Right ventricle myocardium inferior (tissue), 1 donor: ENCODE measurements around the gene SLC34A3. TPM values are rescaled to one million over a fixed set of nuclear protein-coding genes. Genes with fewer than 3 reads are reported as not detected.

Source experiments
- ATAC-seq: fragments of 200-7000 bp; cut with Tn5 transposase; one replicate; pipeline ENCODE4 v1.9.1; 2020; ENCODE audit warnings: mild to moderate bottlenecking, moderate library complexity
- DNase-seq: peaks from one replicate; pipeline ENCODE4 v3.0.0; 2021; ENCODE audit errors: missing footprints
- intact Hi-C: fragments of 100-400 bp; cut with DNase I; formaldehyde crosslinking; loops from one replicate; pipeline ENCODE4 v1.11.0; 2022
- total RNA-seq: library from RNA; stranded (reverse); fragmentation: NEBNext Ultra II Directional; extraction: Animal tissue kit (Norgen Biotek cat#: 25700); gene quantifications from one replicate; pipeline ENCODE4 v1.2.1, GENCODE V29; 2021
- donor health status: DM: no; HTN: yes; CAD: no; lungs with severe emphysema.

The SLC34A3 gene
- total RNA-seq, 1 donor from 2014 or later: not detected

GRCh38 chr9:137193771-137194170, 36.9 kb upstream of the SLC34A3 start:
- DNase-seq (no peak), ATAC-seq (no peak)
- intact Hi-C loops: no loop called here

- intact Hi-C loops: no loop called here
- ATAC-seq (peak; percentile 76), DNase-seq (peak; percentile 77)
Measured at GRCh38 chr9:137194388-137194787, 36.3 kb upstream of the SLC34A3 start.

GRCh38 chr9:137194909-137195308, 35.8 kb upstream of the SLC34A3 start:
- intact Hi-C loops: no loop called here
- no peak for DNase-seq
- no peak for ATAC-seq

- ATAC-seq: no peak
- DNase-seq: no peak
- intact Hi-C loops: no loop called here
Measured at GRCh38 chr9:137195525-137196220, 35.0 kb upstream of the SLC34A3 start.

GRCh38 chr9:137198051-137198901, 32.4 kb upstream of the SLC34A3 start:
- DNase-seq: no peak
- no peak for ATAC-seq
- intact Hi-C loops: no loop called here

GRCh38 chr9:137198902-137199283, 31.8 kb upstream of the SLC34A3 start:
- DNase-seq (no peak), ATAC-seq (no peak)

GRCh38 chr9:137199411-137200121, 31.1 kb upstream of the SLC34A3 start:
- ATAC-seq: no peak
- intact Hi-C loops: no loop called here
- no peak for DNase-seq

More at GRCh38 chr9:137198902-137199283, 31.8 kb upstream of the SLC34A3 start:
- intact Hi-C loops: no loop called here

GRCh38 chr9:137200311-137201204, 30.1 kb upstream of the SLC34A3 start, which contains the start of gene TPRN:
Gene TPRN (minus strand): TSS chr9:137200741. CDS start chr9:137200711, 30 bp downstream.
- peak; percentile 100 for DNase-seq
- intact Hi-C loops: no loop called here
- ATAC-seq: peak; percentile 98

- DNase-seq (no peak), ATAC-seq (no peak)
- intact Hi-C loops: no loop called here
Measured at GRCh38 chr9:137201205-137201868, 29.4 kb upstream of the SLC34A3 start.

GRCh38 chr9:137202966-137203365, 27.7 kb upstream of the SLC34A3 start:
- ATAC-seq (no peak), DNase-seq (no peak)
- intact Hi-C loops: no loop called here

GRCh38 chr9:137204731-137205125, 26.0 kb upstream of the SLC34A3 start:
- ATAC-seq: no peak
- intact Hi-C loops: loop anchor here (2.0 kb wide), 1 partner anchor 16 kb away; the partner anchor contains the start of genes ANAPC2 and SSNA1
- DNase-seq: no peak

- intact Hi-C loops: loop anchor here (2.0 kb wide), 1 partner anchor 17 kb away; the partner anchor contains the start of genes ANAPC2 and SSNA1
- peak; percentile 97 for DNase-seq
- ATAC-seq: peak; percentile 56
Measured at GRCh38 chr9:137205126-137206069, 25.3 kb upstream of the SLC34A3 start, which contains the start of the genes NDOR1 and TMEM203. Gene NDOR1 (plus strand): TSS chr9:137205700. CDS start chr9:137205778, 78 bp downstream. Gene TMEM203 (minus strand): TSS chr9:137205648. CDS start chr9:137205414, 234 bp downstream.

- intact Hi-C loops: no loop called here
- DNase-seq: no peak
- ATAC-seq: no peak
Measured at GRCh38 chr9:137206602-137207001, 24.1 kb upstream of the SLC34A3 start.

- intact Hi-C loops: no loop called here
- DNase-seq (no peak), ATAC-seq (no peak)
Measured at GRCh38 chr9:137211532-137211931, 19.2 kb upstream of the SLC34A3 start.

- ATAC-seq: no peak
- no peak for DNase-seq
- intact Hi-C loops: no loop called here
Measured at GRCh38 chr9:137212520-137212919, 18.2 kb upstream of the SLC34A3 start.
